Endothelial cell of umbilical vein (primary cell): Measurements from ENCODE around the gene BZW2. TPM values are rescaled to one million over a fixed set of nuclear protein-coding genes. Genes with fewer than 3 reads are reported as not detected.

ENCODE experiments used
- BruUV-seq: library from RNA; stranded (reverse); fragments of 400-500 nt; replicated peaks from 2 replicates; lab custom pipeline; 2021; lab: Mats Ljungman, UMichigan
- CTCF ChIA-PET: fragments of 300-600, 350-600 bp; sonication (Branson Sonifier 250); formaldehyde crosslinking; loops from one replicate; lab custom pipeline; 2021; ENCODE audit warnings: antibody characterized with exemption, inconsistent platforms; lab: Charles Lee
- POLR2A ChIA-PET: fragments of 300-600, 350-600 bp; sonication (Branson Sonifier 250); formaldehyde crosslinking; loops from one replicate; lab custom pipeline; 2021; ENCODE audit warnings: antibody characterized with exemption, inconsistent platforms; lab: Charles Lee
- DNase-seq: peaks from one replicate; pipeline ENCODE4 v3.0.0-alpha.2; 2011; ENCODE audit warnings: low read depth, low spot score
- FAIRE-seq: peaks from 2 replicates; lab custom pipeline; 2011; peaks lifted over from hg19 to GRCh38; lab: Jason Lieb, UNC
- H2AFZ ChIP-seq: 2 replicates; pipeline ENCODE4 v1.6.0; 2012; ENCODE audit warnings: low read depth, low read length, control low read depth, inconsistent platforms
- H3K27ac ChIP-seq: 2 replicates; pipeline ENCODE4 v1.5.1; 2011; ENCODE audit warnings: low read depth, mild to moderate bottlenecking, control low read depth, low read length, moderate library complexity; ENCODE audit not compliant: insufficient read depth
- H3K27me3 ChIP-seq, 2 experiments: 2 replicates each; pipeline versions ENCODE4 v1.6.0 to v1.6.1; 2011; ENCODE audit warnings: low read length in 2 of 2, mixed read lengths in 1 of 2; ENCODE audit not compliant: control insufficient read depth in 2 of 2, insufficient read depth in 2 of 2
- H3K36me3 ChIP-seq, 2 experiments: 2 replicates in 1 of 2; 3 replicates in 1 of 2; pipeline ENCODE4 v1.5.1; 2011; ENCODE audit warnings: low read length in 2 of 2, mild to moderate bottlenecking in 1 of 2, moderate library complexity in 1 of 2; ENCODE audit not compliant: control insufficient read depth in 2 of 2, insufficient read depth in 2 of 2; ENCODE audit errors: extremely low read depth in 1 of 2
- H3K4me1 ChIP-seq: 3 replicates; pipeline ENCODE4 v1.5.1; 2011; ENCODE audit warnings: mild to moderate bottlenecking, low read length; ENCODE audit not compliant: control insufficient read depth, insufficient read depth; ENCODE audit errors: extremely low read depth
- H3K4me2 ChIP-seq: 2 replicates; pipeline ENCODE4 v1.6.1; 2011; ENCODE audit warnings: low read length, control low read depth, mixed read lengths; ENCODE audit not compliant: insufficient read depth
- H3K4me3 ChIP-seq, 3 experiments: fragments of 200-600 bp in 1 of 3; sonication (generic), shearing (Covaris generic) in 1 of 3; replicated peaks in 1 of 3; 2 replicates each; pipeline ENCODE4 v1.5.1; 2011 to 2016; ENCODE audit warnings: control low read depth in 3 of 3, low read length in 3 of 3, mild to moderate bottlenecking in 2 of 3, inconsistent platforms in 1 of 3, low read depth in 1 of 3, moderate library complexity in 1 of 3; ENCODE audit not compliant: insufficient read depth in 1 of 3
- H3K79me2 ChIP-seq: 2 replicates; pipeline ENCODE4 v1.6.0; 2012; ENCODE audit warnings: low read length, inconsistent platforms; ENCODE audit not compliant: control insufficient read depth, insufficient read depth
- H3K9ac ChIP-seq: replicated peaks from 2 replicates; pipeline ENCODE3; 2011; ENCODE audit warnings: low read length, control low read depth; ENCODE audit not compliant: insufficient read depth; ENCODE audit errors: extremely low read depth
- H3K9me1 ChIP-seq: replicated peaks from 3 replicates; pipeline ENCODE4 v1.6.0; 2011; ENCODE audit warnings: mild to moderate bottlenecking, low read length; ENCODE audit not compliant: control insufficient read depth, insufficient read depth; ENCODE audit errors: extremely low read depth
- H3K9me3 ChIP-seq: replicated peaks from 2 replicates; pipeline ENCODE4 v1.5.1; 2012; ENCODE audit warnings: low read length, inconsistent platforms; ENCODE audit not compliant: control insufficient read depth, insufficient read depth
- H4K20me1 ChIP-seq: replicated peaks from 2 replicates; pipeline ENCODE3; 2011; ENCODE audit warnings: mild to moderate bottlenecking, low read length; ENCODE audit not compliant: control insufficient read depth, insufficient read depth; ENCODE audit errors: extremely low read depth
- CTCF ChIP-seq, 2 donors: IDR thresholded peaks; 1 replicate in 1 of 2; 2 replicates in 1 of 2; pipeline ENCODE4 v1.5.1; 2011; ENCODE audit warnings: low read length in 2 of 2, mild to moderate bottlenecking in 2 of 2, moderate library complexity in 2 of 2, control low read depth in 1 of 2, inconsistent platforms in 1 of 2, low read depth in 1 of 2; ENCODE audit not compliant: insufficient read depth in 1 of 2; ENCODE audit errors: extremely low read depth in 1 of 2
- EZH2 ChIP-seq: IDR thresholded peaks from 2 replicates; pipeline ENCODE4 v1.6.1; 2012; ENCODE audit warnings: borderline replicate concordance, low read depth, mild to moderate bottlenecking, moderate library complexity, low read length, inconsistent platforms; ENCODE audit not compliant: severe bottlenecking
- FOS ChIP-seq: IDR thresholded peaks from 2 replicates; pipeline ENCODE4 v1.6.1; 2011; ENCODE audit warnings: mild to moderate bottlenecking, low read length, moderate library complexity, borderline replicate concordance; ENCODE audit not compliant: insufficient read depth
- GATA2 ChIP-seq: IDR thresholded peaks from 2 replicates; pipeline ENCODE4 v1.7.0; 2011; ENCODE audit warnings: low read depth, mild to moderate bottlenecking, moderate library complexity, mixed read lengths, low read length; ENCODE audit not compliant: insufficient read length, insufficient read depth
- JUN ChIP-seq: IDR thresholded peaks from 2 replicates; pipeline ENCODE4 v1.6.1; 2011; ENCODE audit warnings: borderline replicate concordance, low read depth; ENCODE audit not compliant: insufficient read length, insufficient read depth
- MAX ChIP-seq: IDR thresholded peaks from 2 replicates; pipeline ENCODE4 v1.6.1; 2011; ENCODE audit not compliant: insufficient read depth, insufficient read length
- MYC ChIP-seq: IDR thresholded peaks from one replicate; pipeline ENCODE4 v1.6.1; 2011; ENCODE audit warnings: mild to moderate bottlenecking, low read depth, low read length
- POLR2A ChIP-seq: IDR thresholded peaks from 2 replicates; pipeline ENCODE4 v1.6.1; 2012; ENCODE audit warnings: low read depth, mild to moderate bottlenecking, control low read depth, low read length
- POLR2AphosphoS5 ChIP-seq: IDR thresholded peaks from 2 replicates; pipeline ENCODE4 v1.6.1; 2012; ENCODE audit warnings: low read depth, mild to moderate bottlenecking, control low read depth, low read length, moderate library complexity; ENCODE audit not compliant: insufficient read depth
- dilution Hi-C: fragments of 300-500 bp; cut with MboI; formaldehyde crosslinking; loops from one replicate; pipeline ENCODE4 v1.15.0; 2019; ENCODE audit warnings: low sequenced_read_pairs; ENCODE audit not compliant: extremely low pct_ligation_motif_present
- intact Hi-C: fragments of 100-400 bp; cut with micrococcal nuclease; formaldehyde crosslinking; loops from one replicate; pipeline ENCODE4 v1.10.0; 2022
- polyA plus RNA-seq, 4 experiments: library from polyadenylated mRNA; depleted of rRNA in 3 of 4; stranded (reverse) in 3 of 4; unstranded in 1 of 4; fragments of >200 nt; gene quantifications; 2 replicates each; pipeline versions ENCODE4 v1.2.1 to v1.2.3, GENCODE V29; 2011 to 2012; ENCODE audit warnings: missing spikeins in 1 of 4
- total RNA-seq: library from RNA; stranded (reverse); gene quantifications from 2 replicates; pipeline ENCODE4 v1.2.3, GENCODE V29; 2021

BZW2 gene
- total and polyA plus RNA-seq, 2 donors (not counting 3 experiments of a cell fraction or from before 2014, with no cell fraction given): 39.7 to 106 TPM

- no peaks in the 10 kb centered on the region for H4K20me1 ChIP-seq
- TF ChIP-seq CTCF (IDR thresholded peaks at IDR 0.05; ENCODE audit: extremely low read depth in 1 of 2, insufficient read depth in 1 of 2, low read depth in 1 of 2, low read length in 2 of 2) (no peak), MYC (no peak), POLR2A (no peak), GATA2 (no peak), FOS (no peak), MAX (no peak), POLR2AphosphoS5 (no peak), JUN (no peak), EZH2 (no peak)
- ChIA-PET CTCF (interaction anchor here (0.6 kb wide), 1 partner anchor 511 kb away, joined by 3 read pairs; no protein-coding TSS in a partner anchor), POLR2A (no interaction called here)
- no peaks in the 10 kb centered on the region for H3K4me1 ChIP-seq
- intact Hi-C loops (no loop called here), dilution Hi-C loops (no loop called here)
- no peak overlapping the region for H3K4me3 ChIP-seq
- no TSS peak for BruUV-seq
- DNase-seq (no peak), FAIRE-seq (no peak)
- no peaks in the 10 kb centered on the region for H3K27me3 ChIP-seq
- H3K9me1 ChIP-seq: no peaks in the 10 kb centered on the region
- H3K27ac ChIP-seq: no peak overlapping the region
- H2AFZ ChIP-seq: no peak overlapping the region
- no peaks in the 10 kb centered on the region for H3K9me3 ChIP-seq
- no peak overlapping the region for H3K9ac ChIP-seq
- H3K79me2 ChIP-seq: no peaks in the 10 kb centered on the region
- no peak overlapping the region for H3K4me2 ChIP-seq
- peaks cover 3 to 5% of the 10 kb centered on the region in 2 experiments for H3K36me3 ChIP-seq
These were observed 29.4 kb upstream of the BZW2 start for GRCh38 chr7:16616542-16616941.
